SK-N-SH (cell line): ENCODE measurements around the gene RRP7A. TPM values are rescaled to one million over a fixed set of nuclear protein-coding genes. Genes with fewer than 3 reads are reported as not detected.
"Not testable (repeated sequence)": the region's sequence is repeated elsewhere in the genome, so short reads cannot be mapped to it uniquely, and the experiment has no call there.

Source experiments
- CTCF ChIA-PET: fragments of 300-600, 350-600 bp; formaldehyde crosslinking; extraction: SDS; loops from one replicate; lab custom pipeline; 2021; lab: Yijun Ruan, JAX
- POLR2A ChIA-PET: fragments of 350-600 bp; sonication (Branson Sonifier 250); formaldehyde crosslinking; extraction: SDS; loops from one replicate; lab custom pipeline; 2020; ENCODE audit warnings: antibody characterized with exemption, inconsistent platforms; lab: Yijun Ruan, JAX
- DNase-seq: peaks from one replicate; pipeline ENCODE4 v3.0.0; 2012
- H2AFZ ChIP-seq: fragments of 200-600 bp; sonication (generic); 2 replicates; pipeline ENCODE4 v1.8.1; 2016; ENCODE audit warnings: antibody characterized with exemption, mild to moderate bottlenecking, low read depth
- H3F3A ChIP-seq: fragments of 200-600 bp; sonication (generic); replicated peaks from 2 replicates; pipeline ENCODE3; 2016; ENCODE audit warnings: antibody characterized with exemption, mild to moderate bottlenecking; ENCODE audit not compliant: insufficient read depth
- H3K27ac ChIP-seq, 2 experiments: fragments of 200-500 bp in 1 of 2; fragments of 200-600 bp in 1 of 2; sonication (Bioruptor generic) in 1 of 2; sonication (generic), shearing (Covaris generic) in 1 of 2; 2 replicates each; pipeline versions ENCODE4 v1.5.1 to v1.6.1; 2014 to 2016; ENCODE audit warnings: low read depth in 2 of 2, inconsistent platforms in 1 of 2, low read length in 1 of 2, mild to moderate bottlenecking in 1 of 2, mixed read lengths in 1 of 2
- H3K27me3 ChIP-seq: fragments of 200-600 bp; sonication (generic), shearing (Covaris generic); 2 replicates; pipeline ENCODE4 v1.6.1; 2016; ENCODE audit warnings: mixed run types; ENCODE audit not compliant: insufficient read depth
- H3K36me3 ChIP-seq, 2 experiments: fragments of 200-500 bp in 1 of 2; fragments of 200-600 bp in 1 of 2; sonication (Bioruptor generic) in 1 of 2; sonication (generic) in 1 of 2; replicated peaks in 1 of 2; 2 replicates each; pipeline versions ENCODE3 to v1.5.1; 2014 to 2016; ENCODE audit warnings: low read length in 1 of 2, mild to moderate bottlenecking in 1 of 2; ENCODE audit not compliant: insufficient read depth in 2 of 2, control insufficient read depth in 1 of 2
- H3K4me1 ChIP-seq, 2 experiments: fragments of 200-500 bp in 1 of 2; fragments of 200-600 bp in 1 of 2; sonication (Bioruptor generic) in 1 of 2; sonication (generic), shearing (Covaris generic) in 1 of 2; 2 replicates each; pipeline versions ENCODE4 v1.5.1 to v1.6.1; 2014 to 2016; ENCODE audit warnings: low read depth in 1 of 2, low read length in 1 of 2, mixed run types in 1 of 2; ENCODE audit not compliant: insufficient read depth in 2 of 2, control insufficient read depth in 1 of 2
- H3K4me2 ChIP-seq: fragments of 200-600 bp; sonication (generic), shearing (Covaris generic); 2 replicates; pipeline ENCODE4 v1.6.1; 2017; ENCODE audit warnings: mixed run types
- H3K4me3 ChIP-seq, 2 experiments: fragments of 200-500 bp in 1 of 2; fragments of 200-600 bp in 1 of 2; sonication (Bioruptor generic) in 1 of 2; sonication (generic), shearing (Covaris generic) in 1 of 2; 2 replicates each; pipeline versions ENCODE4 v1.5.1 to v1.8.1; 2014 to 2016; ENCODE audit warnings: low read depth in 2 of 2, inconsistent platforms in 1 of 2, low read length in 1 of 2, mild to moderate bottlenecking in 1 of 2, mixed read lengths in 1 of 2, moderate library complexity in 1 of 2
- H3K79me2 ChIP-seq: fragments of 200-600 bp; sonication (generic); 2 replicates; pipeline ENCODE4 v1.8.1; 2017; ENCODE audit warnings: mild to moderate bottlenecking; ENCODE audit not compliant: insufficient read depth
- H3K9ac ChIP-seq: fragments of 200-600 bp; sonication (generic); 2 replicates; pipeline ENCODE4 v1.6.1; 2017; ENCODE audit warnings: mixed run types
- H3K9me2 ChIP-seq: fragments of 200-600 bp; sonication (generic); 2 replicates; pipeline ENCODE4 v1.6.1; 2017; ENCODE audit warnings: mixed run types
- H3K9me3 ChIP-seq: fragments of 200-600 bp; sonication (generic); 2 replicates; pipeline ENCODE4 v1.6.1; 2017; ENCODE audit warnings: mixed run types, mild to moderate bottlenecking, moderate library complexity
- H4K20me1 ChIP-seq: fragments of 200-600 bp; sonication (generic); 2 replicates; pipeline ENCODE4 v1.6.1; 2017; ENCODE audit warnings: mild to moderate bottlenecking, mixed run types; ENCODE audit not compliant: insufficient read depth
- EZH2phosphoT487 ChIP-seq: fragments of 200-600 bp; sonication (generic); IDR thresholded peaks from 2 replicates; pipeline ENCODE4 v1.6.1; 2017; ENCODE audit warnings: low read depth, mixed run types, mild to moderate bottlenecking, antibody characterized with exemption, moderate library complexity, borderline replicate concordance
- FOSL2 ChIP-seq: IDR thresholded peaks from 2 replicates; pipeline ENCODE4 v1.4.0; 2012; ENCODE audit warnings: low read depth, mild to moderate bottlenecking, moderate library complexity, borderline replicate concordance
- FOXM1 ChIP-seq: IDR thresholded peaks from 2 replicates; pipeline ENCODE4 v1.4.0; 2012; ENCODE audit warnings: low read depth, mild to moderate bottlenecking
- GABPA ChIP-seq: IDR thresholded peaks from 2 replicates; pipeline ENCODE4 v1.4.0; 2012; ENCODE audit warnings: low read depth, mild to moderate bottlenecking
- NFIC ChIP-seq: IDR thresholded peaks from 2 replicates; pipeline ENCODE4 v1.4.0; 2012; ENCODE audit warnings: borderline replicate concordance
- SMC3 ChIP-seq: IDR thresholded peaks from 2 replicates; pipeline ENCODE4 v1.6.1; 2012; ENCODE audit warnings: low read depth, low read length, improper control_type of control experiment
- YY1 ChIP-seq: IDR thresholded peaks from 2 replicates; pipeline ENCODE4 v1.4.0; 2012; ENCODE audit warnings: low read depth, mild to moderate bottlenecking
- WGBS: methylation state at CpG from one replicate; pipeline ENCODE4 v1.1.6; 2017; ENCODE audit warnings: low lambda C conversion rate; 5-methylcytosine and 5-hydroxymethylcytosine counted together
- polyA plus RNA-seq, 3 experiments: library from polyadenylated mRNA; depleted of rRNA; stranded (reverse); fragments of >200 nt; gene quantifications; 2 replicates each; pipeline ENCODE4 v1.2.3, GENCODE V29; 2012
- TF ChIP-seq, protein P1 (sequence below): fragments of 150-350 bp; IDR thresholded peaks from 2 replicates; pipeline ENCODE4 v1.6.1; 2017; ENCODE audit warnings: antibody characterized with exemption, low read length, low read depth, borderline replicate concordance
- TF ChIP-seq, protein P2 (sequence below): IDR thresholded peaks from 2 replicates; pipeline ENCODE4 v1.4.0; 2012; ENCODE audit warnings: low read depth, borderline replicate concordance
- TF ChIP-seq, protein P3 (sequence below): IDR thresholded peaks from 2 replicates; pipeline ENCODE4 v1.4.0; 2012; ENCODE audit warnings: low read depth, borderline replicate concordance

RRP7A gene
- polyA plus RNA-seq, 1 of the 3 experiments (the other 2 are of a cell fraction) = 17.6 TPM

DNA sequence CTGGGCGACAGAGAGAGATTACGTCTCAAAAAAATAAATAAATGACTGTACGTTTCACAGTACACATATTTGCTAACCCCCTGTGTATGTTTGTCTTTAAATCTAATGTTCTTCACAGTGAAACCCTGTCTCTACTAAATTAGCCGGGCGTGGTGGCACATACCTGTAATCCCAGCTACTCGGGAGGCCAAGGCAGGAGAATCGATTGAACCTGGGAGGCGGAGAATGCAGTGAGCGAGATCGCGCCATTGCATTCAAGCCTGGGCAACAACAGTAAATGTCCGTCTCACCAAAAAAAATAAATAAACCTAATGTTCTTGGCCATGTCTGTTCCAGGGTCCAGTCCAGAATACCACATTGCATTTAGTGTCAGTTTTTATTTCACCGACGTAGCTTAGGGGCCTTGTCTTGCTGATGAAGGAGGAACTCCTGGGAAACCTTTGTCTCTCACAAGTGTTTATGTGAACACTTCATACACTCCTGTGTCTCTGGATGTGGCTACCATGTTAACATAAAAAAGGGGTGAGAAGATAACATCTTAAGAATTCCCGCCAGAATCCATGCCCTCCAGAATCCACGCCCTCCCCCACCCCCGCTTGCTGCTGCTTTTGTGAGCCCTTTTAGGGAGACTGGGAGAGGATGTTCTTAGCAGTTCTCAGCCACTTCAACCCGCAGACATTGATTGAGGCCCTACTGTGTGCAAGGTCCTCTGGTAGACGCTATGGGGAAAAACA, 29.2 kb upstream of the RRP7A start (continued):
- TF ChIP-seq, protein P1, sequence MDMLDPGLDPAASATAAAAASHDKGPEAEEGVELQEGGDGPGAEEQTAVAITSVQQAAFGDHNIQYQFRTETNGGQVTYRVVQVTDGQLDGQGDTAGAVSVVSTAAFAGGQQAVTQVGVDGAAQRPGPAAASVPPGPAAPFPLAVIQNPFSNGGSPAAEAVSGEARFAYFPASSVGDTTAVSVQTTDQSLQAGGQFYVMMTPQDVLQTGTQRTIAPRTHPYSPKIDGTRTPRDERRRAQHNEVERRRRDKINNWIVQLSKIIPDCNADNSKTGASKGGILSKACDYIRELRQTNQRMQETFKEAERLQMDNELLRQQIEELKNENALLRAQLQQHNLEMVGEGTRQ = no peak
- TF ChIP-seq SMC3 = no peak

GRCh38 chr22:42548126-42548525, 28.5 kb upstream of the RRP7A start:
- H3K9me3 ChIP-seq, DNase-seq, H3K4me2 ChIP-seq, CTCF ChIA-PET, H4K20me1 ChIP-seq, H3K79me2 ChIP-seq, H3K4me3 ChIP-seq, H3K4me1 ChIP-seq, H3K9ac ChIP-seq, H2AFZ ChIP-seq, H3F3A ChIP-seq, H3K27me3 ChIP-seq, H3K9me2 ChIP-seq, H3K36me3 ChIP-seq, H3K27ac ChIP-seq: not testable (repeated sequence)
- POLR2A ChIA-PET = interaction anchor here (0.6 kb wide), 1 partner anchor 21 kb away, joined by 3 read pairs; no protein-coding TSS in a partner anchor
- WGBS = 69% methylated on average over 5 of the region's 6 CpGs

- CTCF ChIA-PET = no interaction called here
- 76% methylated on average over 9 of the region's 9 CpGs for WGBS
- H3K4me1 ChIP-seq = no peaks in the 10 kb centered on the region; a peak in 1 of 4 replicates
Observed at GRCh38 chr22:42547562-42547961, 28.0 kb upstream of the RRP7A start.

More at GRCh38 chr22:42547562-42547961, 28.0 kb upstream of the RRP7A start:
- Histone ChIP-seq H3K9me2 (no peaks in the 10 kb centered on the region), H3K27ac (no peak overlapping the region), H3K9ac (no peak overlapping the region), H3K4me2 (no peak overlapping the region), H3K27me3 (no peaks in the 10 kb centered on the region), H2AFZ (no peak overlapping the region), H3K79me2 (no peaks in the 10 kb centered on the region), H3F3A (no peaks in the 10 kb centered on the region), H3K36me3 (no peaks in the 10 kb centered on the region), H3K4me3 (no peak overlapping the region), H4K20me1 (no peaks in the 10 kb centered on the region), H3K9me3 (no peaks in the 10 kb centered on the region)
- no peak for DNase-seq
- POLR2A ChIA-PET = no interaction called here
- no peak for TF ChIP-seq FOSL2
- TF ChIP-seq FOXM1 = no peak
- TF ChIP-seq NFIC = no peak
- TF ChIP-seq, protein P2, sequence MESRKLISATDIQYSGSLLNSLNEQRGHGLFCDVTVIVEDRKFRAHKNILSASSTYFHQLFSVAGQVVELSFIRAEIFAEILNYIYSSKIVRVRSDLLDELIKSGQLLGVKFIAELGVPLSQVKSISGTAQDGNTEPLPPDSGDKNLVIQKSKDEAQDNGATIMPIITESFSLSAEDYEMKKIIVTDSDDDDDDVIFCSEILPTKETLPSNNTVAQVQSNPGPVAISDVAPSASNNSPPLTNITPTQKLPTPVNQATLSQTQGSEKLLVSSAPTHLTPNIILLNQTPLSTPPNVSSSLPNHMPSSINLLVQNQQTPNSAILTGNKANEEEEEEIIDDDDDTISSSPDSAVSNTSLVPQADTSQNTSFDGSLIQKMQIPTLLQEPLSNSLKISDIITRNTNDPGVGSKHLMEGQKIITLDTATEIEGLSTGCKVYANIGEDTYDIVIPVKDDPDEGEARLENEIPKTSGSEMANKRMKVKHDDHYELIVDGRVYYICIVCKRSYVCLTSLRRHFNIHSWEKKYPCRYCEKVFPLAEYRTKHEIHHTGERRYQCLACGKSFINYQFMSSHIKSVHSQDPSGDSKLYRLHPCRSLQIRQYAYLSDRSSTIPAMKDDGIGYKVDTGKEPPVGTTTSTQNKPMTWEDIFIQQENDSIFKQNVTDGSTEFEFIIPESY = no peak
- TF ChIP-seq, protein P3, sequence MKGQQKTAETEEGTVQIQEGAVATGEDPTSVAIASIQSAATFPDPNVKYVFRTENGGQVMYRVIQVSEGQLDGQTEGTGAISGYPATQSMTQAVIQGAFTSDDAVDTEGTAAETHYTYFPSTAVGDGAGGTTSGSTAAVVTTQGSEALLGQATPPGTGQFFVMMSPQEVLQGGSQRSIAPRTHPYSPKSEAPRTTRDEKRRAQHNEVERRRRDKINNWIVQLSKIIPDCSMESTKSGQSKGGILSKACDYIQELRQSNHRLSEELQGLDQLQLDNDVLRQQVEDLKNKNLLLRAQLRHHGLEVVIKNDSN = no peak
- TF ChIP-seq YY1 = no peak
- TF ChIP-seq EZH2phosphoT487 = no peak
- no peak for TF ChIP-seq GABPA
